Measurements from ENCODE around the gene SPSB4.
A peak's percentile ranks its signal among the peaks of the same experiment; 100 is the strongest.

The SPSB4 gene

GRCh38 chr3:141076797-141077571 is 25.8 kb downstream of the SPSB4 start:
- DNase-seq: peak; percentile 25

GRCh38 chr3:141077631-141078030 is 26.5 kb downstream of the SPSB4 start:
- DNase-seq: no peak

- DNase-seq: no peak
Observed at GRCh38 chr3:141078200-141078599, 27.1 kb downstream of the SPSB4 start.

- DNase-seq: no peak
Observed at GRCh38 chr3:141080431-141080830, 29.3 kb downstream of the SPSB4 start.

- DNase-seq: no peak
Observed at GRCh38 chr3:141081141-141081795, 30.1 kb downstream of the SPSB4 start.

- no peak for DNase-seq
Observed at GRCh38 chr3:141082064-141082463, 30.9 kb downstream of the SPSB4 start.

GRCh38 chr3:141083226-141083625 is 32.1 kb downstream of the SPSB4 start:
- DNase-seq: no peak

- DNase-seq: no peak
Observed at GRCh38 chr3:141083836-141084649, 32.9 kb downstream of the SPSB4 start.

- no peak for DNase-seq
Observed at GRCh38 chr3:141085343-141086070, 34.4 kb downstream of the SPSB4 start.

GRCh38 chr3:141086188-141086587 is 35.0 kb downstream of the SPSB4 start:
- DNase-seq: no peak

- no peak for DNase-seq
Observed at GRCh38 chr3:141087076-141087777, 36.1 kb downstream of the SPSB4 start.

GRCh38 chr3:141087778-141088130 is 36.6 kb downstream of the SPSB4 start:
- no peak for DNase-seq

- DNase-seq: no peak
Observed at GRCh38 chr3:141089339-141090152, 38.4 kb downstream of the SPSB4 start.

GRCh38 chr3:141091426-141091825 is 40.3 kb downstream of the SPSB4 start:
- DNase-seq: no peak

- DNase-seq: no peak
Observed at GRCh38 chr3:141092663-141093062, 41.5 kb downstream of the SPSB4 start.

- DNase-seq: no peak
Observed at GRCh38 chr3:141093397-141093796, 42.2 kb downstream of the SPSB4 start.

- DNase-seq: no peak
Observed at GRCh38 chr3:141093971-141094684, 43.0 kb downstream of the SPSB4 start.

- no peak for DNase-seq
Observed at GRCh38 chr3:141094790-141095545, 43.8 kb downstream of the SPSB4 start.

GRCh38 chr3:141095546-141095937 is 44.4 kb downstream of the SPSB4 start:
- DNase-seq: no peak

GRCh38 chr3:141096164-141096563 is 45.0 kb downstream of the SPSB4 start:
- no peak for DNase-seq

Data from NCI-H510A treated with DMSO at 0.1 percent for 48 hours (cell line).